ENCODE data around the gene BYSL.

DNA sequence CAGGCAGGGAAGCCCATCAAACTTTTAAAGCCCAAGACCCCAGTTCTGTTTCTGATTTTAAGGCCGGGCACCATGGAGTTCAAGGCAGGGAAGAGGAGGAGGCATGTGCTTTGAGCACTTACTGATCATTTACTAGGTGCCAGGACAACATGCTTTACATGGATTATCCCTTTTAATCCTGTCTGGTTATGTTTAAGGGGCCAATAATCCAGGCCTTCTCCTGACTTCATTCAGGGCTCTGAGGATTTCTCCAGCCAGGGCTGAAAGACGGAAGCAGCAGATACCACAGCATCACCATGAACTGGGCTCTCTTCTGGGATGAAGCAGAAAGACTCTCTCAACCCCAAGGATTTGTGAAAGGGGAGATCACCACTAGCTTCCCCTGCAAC, 16.2 kb downstream of the BYSL start:
- TF ChIP-seq, protein P1, sequence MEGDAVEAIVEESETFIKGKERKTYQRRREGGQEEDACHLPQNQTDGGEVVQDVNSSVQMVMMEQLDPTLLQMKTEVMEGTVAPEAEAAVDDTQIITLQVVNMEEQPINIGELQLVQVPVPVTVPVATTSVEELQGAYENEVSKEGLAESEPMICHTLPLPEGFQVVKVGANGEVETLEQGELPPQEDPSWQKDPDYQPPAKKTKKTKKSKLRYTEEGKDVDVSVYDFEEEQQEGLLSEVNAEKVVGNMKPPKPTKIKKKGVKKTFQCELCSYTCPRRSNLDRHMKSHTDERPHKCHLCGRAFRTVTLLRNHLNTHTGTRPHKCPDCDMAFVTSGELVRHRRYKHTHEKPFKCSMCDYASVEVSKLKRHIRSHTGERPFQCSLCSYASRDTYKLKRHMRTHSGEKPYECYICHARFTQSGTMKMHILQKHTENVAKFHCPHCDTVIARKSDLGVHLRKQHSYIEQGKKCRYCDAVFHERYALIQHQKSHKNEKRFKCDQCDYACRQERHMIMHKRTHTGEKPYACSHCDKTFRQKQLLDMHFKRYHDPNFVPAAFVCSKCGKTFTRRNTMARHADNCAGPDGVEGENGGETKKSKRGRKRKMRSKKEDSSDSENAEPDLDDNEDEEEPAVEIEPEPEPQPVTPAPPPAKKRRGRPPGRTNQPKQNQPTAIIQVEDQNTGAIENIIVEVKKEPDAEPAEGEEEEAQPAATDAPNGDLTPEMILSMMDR (IDR thresholded peaks at IDR 0.05) = no peak
- TF ChIP-seq POLR2A (IDR thresholded peaks at IDR 0.05) = no peak
